ENCODE results near the gene FAM110D.

The FAM110D gene

DNA sequence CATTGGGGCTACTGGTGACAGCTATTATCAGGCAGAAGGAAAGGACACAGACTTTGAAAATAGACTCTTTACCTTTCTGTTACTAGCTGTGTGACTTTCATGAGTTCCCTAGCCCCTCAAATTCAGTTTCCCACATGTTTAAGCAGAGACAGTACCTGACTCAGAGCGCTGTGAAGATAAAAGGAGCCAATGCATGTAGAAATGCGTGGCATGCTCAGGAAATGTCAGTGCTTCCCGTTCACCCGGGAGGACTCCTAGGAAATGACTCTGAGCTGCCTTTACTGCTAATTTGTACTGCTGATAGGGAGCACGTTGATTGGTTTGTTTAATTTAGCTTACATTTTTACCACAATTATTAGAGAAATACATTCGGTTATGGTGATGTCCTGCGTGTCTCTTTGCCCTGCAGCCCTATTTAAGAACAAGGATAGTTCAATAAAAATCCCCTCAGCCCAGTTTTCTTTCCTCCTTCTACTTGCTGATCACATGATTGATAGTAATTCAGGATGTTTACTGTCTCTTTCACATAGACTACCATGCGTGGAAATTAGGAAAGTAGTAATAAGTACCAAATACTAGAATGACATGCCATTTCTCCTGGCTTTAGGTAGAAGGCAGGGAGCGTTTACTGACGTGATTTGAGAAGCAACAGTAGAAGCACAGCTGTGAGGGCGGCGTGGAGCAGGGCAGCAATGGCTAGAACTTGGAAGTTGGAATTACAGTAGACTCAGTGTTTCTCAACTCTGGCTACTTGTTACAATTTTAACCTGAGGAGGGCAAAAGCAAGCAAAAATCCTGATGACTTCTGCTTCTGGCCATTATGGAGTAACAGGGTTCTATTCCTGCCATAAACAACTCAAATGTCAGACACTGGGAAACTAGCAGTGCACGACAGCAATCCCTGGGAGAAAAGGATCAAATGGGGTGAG, 31.4 kb upstream of the FAM110D start:
- no peak for DNase-seq

DNA sequence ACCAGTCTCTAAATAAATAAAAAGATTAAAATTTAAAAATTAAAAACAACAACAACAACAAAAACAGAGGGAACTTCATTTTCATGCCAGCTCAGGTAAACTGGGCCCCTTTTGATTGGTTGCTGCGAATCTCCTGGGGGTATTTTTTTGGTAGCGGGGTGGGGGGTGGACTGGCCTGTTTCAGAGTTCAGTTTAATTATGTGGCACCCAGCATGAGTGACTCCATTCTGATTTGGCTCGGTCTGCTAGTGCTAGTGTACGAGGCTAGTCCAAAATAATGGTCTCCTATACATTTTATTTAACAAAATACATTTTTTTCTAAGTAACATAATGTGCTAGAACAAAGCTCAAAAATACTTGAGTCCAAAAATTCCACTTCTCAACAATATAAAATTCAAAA, 29.1 kb upstream of the FAM110D start:
- no peak for DNase-seq

DNA sequence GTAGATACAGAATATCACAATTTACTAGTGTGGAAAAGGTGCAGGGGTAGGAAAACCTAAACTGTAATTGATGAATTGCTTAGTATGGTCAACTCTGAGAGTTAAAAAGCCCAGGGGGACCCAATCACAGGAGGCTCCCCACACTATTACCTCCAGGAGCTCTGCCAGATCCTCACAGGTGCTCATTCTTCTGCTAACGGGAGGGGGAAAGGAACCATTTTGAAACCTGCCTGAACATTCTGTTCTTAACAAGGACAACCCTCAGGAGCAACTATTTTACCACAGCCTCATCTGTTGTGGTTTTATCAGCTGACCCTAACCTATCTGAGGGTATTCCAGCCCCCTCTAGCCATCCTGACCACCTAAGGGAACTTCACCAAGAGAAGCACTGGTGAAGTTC, 28.2 kb upstream of the FAM110D start:
- DNase-seq: no peak

DNA sequence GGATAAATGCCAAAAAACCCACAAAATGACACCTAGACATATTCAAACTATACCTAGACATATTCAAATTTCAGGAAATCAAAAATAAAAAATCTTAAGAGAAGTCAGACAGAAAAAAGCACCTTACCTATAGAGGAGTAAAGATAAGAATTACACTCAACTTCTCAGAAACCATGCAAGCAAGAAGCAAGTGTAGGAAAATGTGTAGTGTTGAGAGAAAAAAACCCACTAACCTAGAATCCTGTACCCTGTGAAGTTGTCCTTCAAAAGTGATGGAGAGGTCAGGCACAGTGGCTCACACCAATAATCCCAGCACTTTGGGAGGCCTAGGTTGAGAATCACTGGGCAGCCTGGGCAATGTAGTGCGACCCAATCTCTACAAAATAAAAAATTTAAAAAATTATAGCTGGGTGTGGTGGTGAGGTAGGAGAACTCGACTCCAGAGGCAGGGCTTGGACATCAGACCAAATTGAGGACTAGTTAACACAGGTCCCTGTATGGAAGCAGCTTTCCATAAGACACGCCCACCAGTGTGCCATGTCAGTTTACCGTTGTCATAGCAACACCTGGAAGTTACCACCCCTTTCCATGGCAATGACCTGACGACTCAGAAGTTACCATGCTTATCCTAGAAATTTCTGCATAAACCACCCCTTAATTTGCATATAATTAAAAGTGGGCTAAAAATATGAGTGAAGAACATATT, 26.6 kb upstream of the FAM110D start:
- DNase-seq: no peak

DNA sequence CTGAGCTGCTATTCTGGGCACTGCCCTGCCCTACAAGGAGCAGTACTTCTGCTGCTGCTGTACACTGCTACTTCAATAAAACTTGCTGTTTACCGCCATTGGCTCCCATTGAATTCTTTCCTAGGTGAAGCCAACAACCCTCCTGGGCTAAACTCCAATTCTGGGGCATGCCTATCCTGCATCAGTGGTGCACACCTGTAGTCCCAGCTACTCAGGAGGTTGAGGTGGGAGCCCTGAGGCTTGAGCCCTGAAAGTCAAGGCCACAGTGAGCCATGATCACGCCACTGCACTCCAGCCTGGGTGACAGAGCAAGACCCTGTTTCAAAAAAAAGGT, 26.1 kb upstream of the FAM110D start:
- no peak for DNase-seq

DNA sequence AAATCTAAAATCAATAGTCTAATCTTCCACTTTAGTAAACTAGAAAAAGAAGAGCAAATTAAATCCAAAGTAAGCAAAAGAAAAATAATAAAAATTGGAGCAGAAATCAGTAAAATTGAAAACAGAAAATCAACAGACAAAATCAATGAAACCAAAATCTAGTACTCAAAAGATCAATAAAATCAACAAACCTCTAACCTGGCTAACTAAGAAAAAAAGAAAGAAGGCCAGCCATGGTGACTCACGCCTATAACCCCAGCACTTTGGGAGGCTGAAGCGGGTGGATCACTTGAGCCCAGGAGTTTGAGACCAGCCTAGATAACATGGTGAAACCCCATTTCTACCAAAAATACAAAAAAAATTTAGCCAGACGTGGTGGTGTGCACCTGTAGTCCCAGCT, 24.4 kb upstream of the FAM110D start:
- DNase-seq: no peak

DNA sequence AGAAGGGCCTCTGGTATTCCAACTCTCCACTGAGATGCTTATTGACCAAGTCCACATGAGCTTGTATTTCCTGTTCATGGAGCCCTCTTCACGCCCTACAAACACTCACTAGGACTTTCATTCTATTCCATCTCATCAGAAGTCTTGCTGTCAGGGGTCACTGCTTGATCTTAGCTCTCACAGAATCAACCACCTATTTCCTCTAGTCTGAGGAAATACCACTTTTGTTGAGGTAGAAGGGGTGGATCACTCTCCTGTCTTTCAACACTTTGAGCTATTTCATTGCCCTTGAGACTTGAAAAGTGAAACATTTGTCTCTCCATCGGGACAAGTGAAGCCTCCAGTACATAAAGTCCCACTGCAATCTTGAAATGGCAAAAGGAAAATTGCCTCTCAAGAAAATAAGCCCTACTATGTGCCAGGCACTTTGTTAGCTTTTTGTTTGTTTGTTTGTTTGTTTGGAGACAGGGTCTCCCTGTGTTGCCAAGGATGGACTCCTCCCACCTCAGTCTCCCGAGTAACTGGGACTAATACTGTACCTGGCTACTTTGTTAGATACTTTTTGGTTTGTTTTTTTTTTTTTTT, 19.8 kb upstream of the FAM110D start:
- DNase-seq: no peak

DNA sequence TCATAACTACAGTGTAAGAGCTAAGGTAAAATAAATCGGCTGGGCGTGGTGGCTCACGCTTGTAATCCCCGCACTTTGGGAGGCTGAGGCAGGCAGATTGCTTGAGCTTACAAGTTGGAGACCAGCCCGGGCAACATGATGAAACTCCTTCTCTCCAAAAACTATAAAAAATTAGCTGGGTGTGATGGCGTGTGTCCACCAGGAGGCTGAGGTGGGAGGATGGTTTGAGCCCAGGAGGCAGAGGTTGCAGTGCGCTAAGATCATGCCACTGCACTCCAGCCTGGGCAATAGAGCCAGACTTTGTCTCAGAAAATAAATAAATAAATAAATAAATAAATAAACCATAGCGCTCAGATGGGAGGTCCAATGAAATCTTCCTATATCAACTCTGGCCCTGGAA, 16.7 kb upstream of the FAM110D start:
- no peak for DNase-seq

DNA sequence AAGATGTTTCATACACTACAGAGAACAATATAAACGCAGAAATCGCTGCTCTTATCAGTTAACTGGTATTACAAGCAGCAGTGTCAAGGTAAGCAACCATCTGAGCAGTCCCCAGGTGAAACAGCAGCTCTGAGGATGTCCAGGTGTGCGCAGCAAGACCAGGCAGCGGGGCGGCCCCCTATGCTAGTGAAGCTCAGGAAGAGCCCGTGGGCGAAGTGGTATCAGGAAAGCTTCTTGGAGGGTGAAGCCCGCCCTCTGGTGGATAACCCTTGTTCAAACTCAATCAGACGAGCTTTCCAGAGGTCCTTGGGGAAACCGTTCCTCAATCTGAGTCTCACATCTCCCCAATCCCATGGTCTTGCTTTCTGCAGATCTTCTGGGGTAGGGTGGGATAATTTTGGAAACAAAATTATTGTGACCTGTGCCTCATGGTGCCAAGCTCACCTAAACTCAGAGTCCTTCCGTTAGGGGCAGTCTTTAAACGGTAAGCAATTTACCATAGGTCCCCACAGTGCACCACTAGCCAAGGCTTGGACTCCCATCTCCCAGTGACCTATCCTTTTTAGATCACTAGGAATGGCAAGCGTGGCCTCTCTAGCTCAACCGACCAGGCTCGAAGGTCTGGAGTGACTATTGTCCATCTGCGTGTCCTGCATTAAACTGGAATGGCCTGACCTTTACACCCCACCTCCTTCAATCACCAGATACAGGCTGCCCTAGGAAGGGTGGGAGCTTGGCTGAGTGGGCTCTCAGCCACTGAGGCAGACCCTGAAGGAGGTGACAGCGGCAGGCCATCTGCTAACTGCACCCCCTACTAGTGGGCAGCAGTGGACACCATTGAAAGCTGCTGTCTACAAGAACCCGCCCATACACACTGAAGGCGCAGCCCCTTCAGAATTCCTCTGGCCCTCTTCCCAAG, 13.6 kb upstream of the FAM110D start:
- peak; percentile 61 for DNase-seq

DNA sequence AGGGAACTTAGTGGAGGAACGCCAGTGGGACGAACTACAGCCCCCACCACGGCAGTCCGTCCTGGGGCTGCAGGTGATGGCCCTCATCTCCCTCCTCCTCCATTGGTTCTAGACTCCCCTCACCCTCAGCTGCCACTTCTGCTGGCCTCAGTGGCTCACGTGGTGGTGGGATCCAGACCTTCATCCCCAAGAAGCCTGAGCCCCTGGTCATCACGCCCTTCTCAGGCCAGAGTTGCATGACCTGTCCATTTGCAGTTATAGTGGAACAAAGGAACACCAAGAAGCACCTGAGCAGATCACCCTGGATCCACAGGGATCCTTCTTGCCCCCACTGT, 13.0 kb upstream of the FAM110D start:
- DNase-seq: no peak

DNA sequence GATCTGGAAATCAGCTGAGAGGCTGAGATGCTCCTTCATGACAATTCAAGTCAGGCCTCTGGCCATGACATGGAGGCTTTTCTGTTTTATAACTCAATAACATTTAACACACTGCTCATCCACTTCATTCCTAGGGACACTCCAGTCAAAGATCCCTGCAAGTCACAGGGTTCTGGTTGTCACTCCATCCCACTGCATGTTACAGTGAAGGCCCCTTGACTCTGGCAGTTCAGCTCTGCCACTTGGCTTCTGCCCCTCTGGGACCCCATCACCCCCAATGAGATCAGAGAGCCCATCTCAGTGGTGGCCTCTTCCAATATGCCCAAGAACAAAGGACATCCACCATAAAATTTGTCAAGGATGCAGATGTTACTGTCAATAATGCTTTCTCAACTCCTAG, 10.0 kb upstream of the FAM110D start:
- DNase-seq: no peak

DNA sequence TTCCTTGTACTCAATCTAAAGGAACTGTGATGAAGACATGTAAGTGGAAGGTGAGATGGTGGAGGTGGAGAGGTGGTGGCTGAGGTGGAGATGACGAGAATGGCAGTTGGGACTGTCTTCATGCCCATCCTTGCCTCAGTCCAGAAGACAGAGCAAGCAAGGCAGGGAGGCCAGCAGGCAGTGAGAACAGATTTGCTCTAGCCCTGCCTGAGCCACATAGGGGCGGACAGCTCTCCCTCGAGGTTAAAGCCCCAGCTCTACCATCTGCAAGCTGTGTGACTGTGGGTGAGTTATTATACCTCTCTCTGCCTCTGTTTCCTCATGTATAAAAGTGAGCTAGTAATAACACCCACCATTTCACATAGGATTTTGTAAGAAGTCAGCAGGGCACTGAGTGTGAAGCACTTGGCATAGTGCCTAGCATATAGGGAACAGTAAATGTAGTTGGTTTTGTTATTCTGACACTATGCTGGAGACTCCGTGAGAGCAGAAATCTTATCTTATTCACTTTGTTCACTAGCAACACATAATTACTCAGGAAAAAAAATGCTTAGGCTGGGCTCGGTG, 4.8 kb upstream of the FAM110D start:
- DNase-seq: no peak

DNA sequence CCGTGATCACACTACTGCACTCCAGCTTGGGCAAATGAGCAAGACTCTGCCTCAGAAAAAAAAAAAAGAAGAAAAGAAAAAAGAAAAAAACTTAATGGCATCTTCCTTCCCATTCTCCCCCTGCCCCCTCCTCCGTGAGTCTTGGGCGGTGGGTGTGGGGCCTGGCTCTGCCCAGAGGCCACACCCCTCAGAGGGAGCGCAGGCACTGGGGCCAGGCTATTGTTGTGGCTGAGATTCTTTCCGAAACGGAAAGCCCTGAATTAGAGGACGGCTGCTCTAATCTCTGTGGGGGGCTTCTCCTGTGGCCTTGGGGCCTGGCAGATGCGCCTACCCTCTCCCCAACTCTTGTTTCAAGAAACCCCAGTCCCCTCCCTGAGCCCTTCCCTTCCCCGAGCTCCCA, 4.1 kb upstream of the FAM110D start:
- DNase-seq: no peak

DNA sequence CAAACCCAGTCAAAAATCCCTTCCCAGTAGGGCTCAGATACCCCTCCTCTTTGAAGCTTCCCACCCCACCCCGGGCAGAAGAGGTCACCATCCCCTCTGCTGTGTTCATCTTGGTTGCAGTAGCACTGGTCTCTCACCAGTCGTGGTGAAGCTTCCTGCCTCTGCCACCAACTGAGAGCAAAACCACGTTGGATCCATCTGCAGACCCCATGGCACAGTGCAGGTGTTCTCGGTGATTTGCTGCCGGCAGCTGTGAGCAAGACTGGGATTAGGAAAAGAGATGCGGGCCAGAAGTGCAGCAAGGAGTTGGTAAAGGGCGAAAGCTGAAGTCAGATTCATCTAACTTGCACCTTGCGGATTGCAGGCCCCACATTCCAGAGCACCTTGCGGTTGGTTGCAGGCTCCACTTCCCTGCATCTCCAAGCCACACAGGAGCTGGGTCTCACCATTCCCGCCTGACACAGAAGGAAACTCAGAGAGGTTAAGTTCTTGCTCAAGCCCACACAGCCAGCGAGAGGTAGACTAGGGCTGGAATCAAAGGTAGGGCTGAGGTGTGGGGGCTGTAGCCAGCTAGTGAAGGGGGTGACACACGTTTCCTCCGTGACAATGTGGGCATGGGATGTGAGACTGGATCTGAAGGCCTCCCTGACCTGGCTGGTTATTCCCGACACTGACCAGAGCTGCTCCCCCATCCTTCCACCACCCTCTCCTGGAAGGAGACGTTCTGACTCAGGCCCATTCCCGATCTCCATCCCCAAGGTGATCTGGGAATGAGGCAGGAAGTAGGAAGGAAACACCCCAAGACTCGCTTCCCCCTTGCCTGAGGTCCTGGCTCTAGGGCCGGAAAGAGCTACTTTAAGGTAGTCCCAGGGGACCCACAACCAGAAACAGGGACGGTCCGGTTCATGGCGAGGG, 3.3 kb upstream of the FAM110D start:
- DNase-seq: no peak

DNA sequence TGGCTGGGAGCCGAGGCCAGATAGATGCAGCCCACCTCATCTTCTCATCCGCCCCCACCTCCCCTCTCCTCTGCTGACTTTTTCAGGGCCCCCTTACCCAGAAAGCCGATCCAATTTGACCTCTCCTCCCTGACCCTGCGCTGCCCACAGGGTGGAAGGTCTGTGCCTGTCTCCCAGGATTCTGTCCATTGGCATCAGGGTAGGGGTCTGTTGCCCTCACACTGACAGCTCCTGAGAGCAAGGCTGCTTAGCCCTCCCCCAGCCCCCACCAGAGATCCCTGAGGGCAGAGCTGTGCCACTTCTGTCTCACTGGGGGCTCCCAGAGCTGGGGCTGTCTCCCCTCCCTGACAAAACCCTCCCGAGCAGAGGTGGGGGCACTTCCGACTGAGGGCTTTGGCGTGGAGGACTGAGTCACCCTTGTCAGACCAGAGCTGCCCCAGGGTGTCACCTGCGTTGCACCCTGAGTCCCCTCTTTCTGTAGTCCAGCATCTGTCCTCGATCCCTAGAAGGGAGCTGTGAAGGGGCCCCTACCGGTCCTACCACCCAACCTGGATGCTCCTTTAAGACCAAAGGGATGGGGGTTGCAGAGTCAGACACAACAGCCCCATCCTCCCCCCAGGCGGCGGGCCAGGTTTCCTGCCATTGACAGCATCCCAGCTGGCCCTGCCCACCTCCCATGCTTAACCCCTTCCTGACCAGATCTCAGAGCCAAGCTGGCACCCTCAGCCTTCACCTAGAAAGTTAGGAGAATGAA, 2.4 kb upstream of the FAM110D start:
- no peak for DNase-seq

DNA sequence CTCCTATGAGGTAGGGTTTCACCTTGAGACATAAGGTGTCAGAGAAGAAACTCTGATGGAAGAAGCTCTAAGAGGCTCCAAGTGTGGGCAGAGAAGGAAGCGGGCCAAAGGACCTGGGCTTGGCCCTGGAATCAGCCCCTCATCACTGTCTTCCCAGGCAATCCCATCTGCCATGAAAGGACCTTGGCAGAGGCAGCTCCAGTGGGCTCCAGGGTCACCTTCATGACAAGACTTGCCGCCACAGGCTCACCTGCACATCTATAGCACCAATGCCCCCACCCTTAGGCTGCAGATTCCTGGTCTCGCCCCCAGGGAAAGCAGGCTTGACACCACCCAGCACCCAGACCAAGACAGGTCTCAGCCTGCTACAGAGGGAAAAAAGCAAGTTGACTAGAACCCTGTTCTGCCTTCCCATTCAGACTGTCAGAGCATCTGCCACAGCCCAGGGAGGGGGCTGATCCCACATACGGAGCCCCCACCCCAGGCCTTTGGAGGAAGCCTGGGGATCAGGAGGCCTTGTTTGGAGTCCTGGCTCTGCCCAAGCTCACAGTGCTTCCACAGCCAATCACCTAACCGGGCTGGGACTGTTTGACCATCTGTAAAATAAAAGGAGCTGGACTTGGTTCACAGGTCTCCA, 490 bp upstream of the FAM110D start:
- no peak for DNase-seq

DNA sequence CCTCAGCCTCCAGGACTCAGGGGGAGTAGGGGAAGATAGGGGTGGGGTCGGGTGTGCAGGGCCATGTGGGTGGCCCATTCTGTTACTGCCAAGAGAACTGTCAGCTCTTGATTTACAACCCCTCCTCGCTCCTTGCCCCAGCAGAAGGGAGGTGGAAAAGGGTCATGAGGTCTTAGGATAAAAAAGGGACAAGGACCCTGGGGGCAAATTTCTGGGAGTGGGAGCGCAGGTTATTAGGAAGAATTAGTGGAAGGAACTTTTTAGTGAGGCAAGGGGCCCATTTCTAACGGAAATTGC, 812 bp downstream of the FAM110D start:
- no peak for DNase-seq

DNA sequence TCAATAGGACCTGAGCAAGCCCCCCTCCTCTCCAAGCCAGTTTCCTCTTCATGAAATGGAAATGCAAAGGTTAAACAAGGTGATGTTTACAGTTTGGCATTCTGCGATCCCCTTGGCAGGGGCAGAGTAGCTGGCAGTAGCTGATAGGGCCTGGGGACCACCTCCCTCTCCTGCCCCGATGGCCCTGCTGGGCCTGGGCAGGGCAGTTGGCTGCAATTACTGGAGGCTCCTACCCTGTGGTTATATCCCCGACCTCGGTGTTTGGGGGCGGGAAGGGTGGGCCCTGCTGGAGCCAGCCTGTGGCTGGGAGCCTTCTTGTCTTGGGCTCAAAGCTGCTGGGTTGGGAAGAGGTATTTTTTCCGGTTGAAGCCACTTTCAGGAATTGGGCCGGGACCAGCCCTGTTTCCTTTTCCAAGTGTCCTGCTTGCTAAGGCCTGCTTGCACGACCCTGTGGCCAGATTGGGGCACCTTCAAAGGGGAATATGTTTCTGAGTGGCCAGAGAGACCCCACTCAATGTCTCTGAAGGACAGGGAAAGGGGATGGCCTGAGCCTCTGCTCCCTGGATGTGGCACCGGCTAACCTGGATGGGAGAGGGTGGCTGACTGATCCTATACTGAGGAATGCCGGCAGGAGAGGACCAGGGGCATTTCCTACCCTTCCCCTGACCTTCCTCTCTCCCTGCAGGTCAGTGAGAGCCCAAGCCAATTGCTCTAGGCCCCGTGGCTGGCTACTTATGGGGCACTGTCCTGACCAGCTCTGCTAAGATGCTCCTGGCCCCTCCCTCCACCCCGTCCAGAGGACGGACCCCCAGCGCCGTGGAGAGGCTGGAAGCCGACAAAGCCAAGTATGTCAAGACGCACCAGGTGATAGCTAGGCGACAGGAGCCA, 1.9 kb downstream of the FAM110D start:
- no peak for DNase-seq

All from right kidney (tissue), 1 donor.